NCI-H2171 treated with DMSO at 0.1 percent for 48 hours (cell line): Measurements from ENCODE around the gene FTSJ1.
A peak's percentile ranks its signal among the peaks of the same experiment; 100 is the strongest.
"Not testable (repeated sequence)": the region's sequence is repeated elsewhere in the genome, so short reads cannot be mapped to it uniquely, and the experiment has no call there.

ENCODE experiments used
- DNase-seq: peaks from one replicate; lab custom pipeline; 2025; lab: John Stamatoyannopoulos, UW

FTSJ1 gene

GRCh38 chrX:48475774-48476577 is at the start of gene FTSJ1:
FTSJ1 (plus strand) TSS chrX:48476199; CDS start chrX:48478048, 1,849 bp downstream.
- DNase-seq = peak; percentile 90

- DNase-seq = not testable (repeated sequence)
These were observed 48.8 kb upstream of the FTSJ1 start for GRCh38 chrX:48427027-48427716.

GRCh38 chrX:48429606-48430005 is 46.4 kb upstream of the FTSJ1 start:
- not testable (repeated sequence) for DNase-seq

GRCh38 chrX:48430166-48430565 is 45.8 kb upstream of the FTSJ1 start:
- not testable (repeated sequence) for DNase-seq

- not testable (repeated sequence) for DNase-seq
These were observed 42.3 kb upstream of the FTSJ1 start for GRCh38 chrX:48433713-48434112.

GRCh38 chrX:48447201-48447600 is 28.8 kb upstream of the FTSJ1 start:
- not testable (repeated sequence) for DNase-seq

- DNase-seq = no peak
These were observed 25.9 kb upstream of the FTSJ1 start for GRCh38 chrX:48450076-48450475.

- DNase-seq = no peak
These were observed 24.3 kb upstream of the FTSJ1 start for GRCh38 chrX:48451708-48452107.

GRCh38 chrX:48456628-48457331 is 19.2 kb upstream of the FTSJ1 start:
- no peak for DNase-seq

GRCh38 chrX:48458711-48459110 is 17.3 kb upstream of the FTSJ1 start:
- no peak for DNase-seq

- no peak for DNase-seq
These were observed 16.5 kb upstream of the FTSJ1 start for GRCh38 chrX:48459483-48459882.

- DNase-seq = no peak
These were observed 16.0 kb upstream of the FTSJ1 start for GRCh38 chrX:48460031-48460430.

- no peak for DNase-seq
These were observed 15.4 kb upstream of the FTSJ1 start for GRCh38 chrX:48460606-48461005.

GRCh38 chrX:48461830-48462229 is 14.2 kb upstream of the FTSJ1 start:
- no peak for DNase-seq

GRCh38 chrX:48465336-48465933 is 10.6 kb upstream of the FTSJ1 start:
- no peak for DNase-seq

GRCh38 chrX:48466696-48467095 is 9.3 kb upstream of the FTSJ1 start:
- no peak for DNase-seq

- no peak for DNase-seq
These were observed 8.7 kb upstream of the FTSJ1 start for GRCh38 chrX:48467281-48467761.

GRCh38 chrX:48468247-48468671 is 7.7 kb upstream of the FTSJ1 start:
- DNase-seq = no peak

GRCh38 chrX:48468693-48469691 is 7.0 kb upstream of the FTSJ1 start:
- DNase-seq = no peak

GRCh38 chrX:48470110-48470832 is 5.7 kb upstream of the FTSJ1 start, which contains the start of gene SLC38A5:
SLC38A5 (minus strand) TSS chrX:48470260; CDS start chrX:48467924, 2,336 bp downstream.
- DNase-seq = no peak
